Breast epithelium (tissue), 4 donors: ENCODE data around the gene FAM241A. TPM values are rescaled to one million over a fixed set of nuclear protein-coding genes. Genes with fewer than 3 reads are reported as not detected.
"Not testable (repeated sequence)": the region's sequence is repeated elsewhere in the genome, so short reads cannot be mapped to it uniquely, and the experiment has no call there.

ENCODE experiments used
- DNase-seq, 2 donors: peaks; one replicate each; pipeline ENCODE4 v3.0.0-alpha.2; 2019; ENCODE audit warnings: low spot score in 2 of 2
- H3K27ac ChIP-seq, 2 donors: fragments of 200-600 bp; sonication (generic) in 1 of 2; one replicate each; pipeline ENCODE4 v1.5.1; 2016 to 2019; ENCODE audit warnings: mild to moderate bottlenecking in 1 of 2
- H3K27me3 ChIP-seq, 2 donors: fragments of 200-600 bp; sonication (generic) in 1 of 2; one replicate each; pipeline versions ENCODE4 v1.5.1 to v1.6.0; 2017 to 2019; ENCODE audit warnings: control low read depth in 1 of 2, mild to moderate bottlenecking in 1 of 2
- H3K36me3 ChIP-seq: fragments of 200-600 bp; one replicate; pipeline ENCODE4 v1.5.1; 2019
- H3K4me1 ChIP-seq, 2 donors: fragments of 200-600 bp; sonication (generic); one replicate each; pipeline ENCODE4 v1.5.1; 2016 to 2019; ENCODE audit warnings: control low read depth in 1 of 2
- H3K4me3 ChIP-seq, 3 donors: fragments of 200-600 bp; sonication (generic); 1 replicate in 2 of 3; 2 replicates in 1 of 3; pipeline ENCODE4 v1.5.1; 2016 to 2019; ENCODE audit warnings: mild to moderate bottlenecking in 3 of 3, moderate library complexity in 2 of 3
- H3K9me3 ChIP-seq, 2 donors: fragments of 200-600 bp; sonication (generic) in 1 of 2; one replicate each; pipeline ENCODE4 v1.5.1; 2016 to 2019; ENCODE audit warnings: control low read depth in 1 of 2
- CTCF ChIP-seq, 3 donors: fragments of 450-650 bp; IDR thresholded peaks; one replicate each; pipeline ENCODE4 v1.5.1; 2016 to 2017; ENCODE audit warnings: antibody characterized with exemption in 3 of 3, mild to moderate bottlenecking in 3 of 3, moderate library complexity in 3 of 3
- POLR2A ChIP-seq: fragments of 450-650 bp; IDR thresholded peaks from one replicate; pipeline ENCODE4 v1.6.1; 2016; ENCODE audit warnings: antibody characterized with exemption, mild to moderate bottlenecking, moderate library complexity
- POLR2AphosphoS5 ChIP-seq, 3 donors: sonication (generic); formaldehyde crosslinking; IDR thresholded peaks; one replicate each; pipeline ENCODE4 v1.6.1; 2017; ENCODE audit warnings: antibody characterized with exemption in 3 of 3
- intact Hi-C: fragments of 100-400 bp; cut with DNase I; formaldehyde crosslinking; loops from one replicate; pipeline ENCODE4 v1.15.1; 2023; ENCODE audit warnings: low total_unique reads
- total RNA-seq, 3 donors: library from RNA; depleted of rRNA; stranded (reverse); fragments of >200 nt; gene quantifications; one replicate each; pipeline ENCODE4 v1.1.0, GENCODE V29; 2016

FAM241A gene
- total RNA-seq, 3 donors from 2014 or later, result 4.3 to 11.5 (median 7.5) TPM

- intact Hi-C loops, result no loop called here
- Histone ChIP-seq H3K36me3 (no peaks in the 10 kb centered on the region), H3K27ac (no peak overlapping the region), H3K27me3 (no peaks in the 10 kb centered on the region), H3K4me1 (no peaks in the 10 kb centered on the region), H3K4me3 (no peak overlapping the region), H3K9me3 (no peaks in the 10 kb centered on the region)
- TF ChIP-seq POLR2A (no peak), CTCF (IDR thresholded peaks at IDR 0.05) (no peak), POLR2AphosphoS5 (IDR thresholded peaks at IDR 0.05) (no peak)
- no peak for DNase-seq
Observed at GRCh38 chr4:112201915-112202505, 56.8 kb downstream of the FAM241A start.

- intact Hi-C loops, result no loop called here
- no peaks in the 10 kb centered on the region for H3K4me1 ChIP-seq
- no peaks in the 10 kb centered on the region for H3K36me3 ChIP-seq
- no peak for DNase-seq
- H3K27ac ChIP-seq, result no peak overlapping the region
- H3K27me3 ChIP-seq, result no peaks in the 10 kb centered on the region
- no peak for TF ChIP-seq POLR2AphosphoS5 (IDR thresholded peaks at IDR 0.05)
- TF ChIP-seq POLR2A, result no peak
- no peak for TF ChIP-seq CTCF (IDR thresholded peaks at IDR 0.05)
- H3K4me3 ChIP-seq, result no peak overlapping the region
- H3K9me3 ChIP-seq, result no peaks in the 10 kb centered on the region
Observed at GRCh38 chr4:112203593-112203992, 58.3 kb downstream of the FAM241A start.

- no peaks in the 10 kb centered on the region for H3K4me1 ChIP-seq
- no peak overlapping the region for H3K27ac ChIP-seq
- intact Hi-C loops, result no loop called here
- no peaks in the 10 kb centered on the region for H3K27me3 ChIP-seq
- H3K36me3 ChIP-seq, result no peaks in the 10 kb centered on the region
- no peaks in the 10 kb centered on the region for H3K9me3 ChIP-seq
- no peak for DNase-seq
- TF ChIP-seq CTCF (IDR thresholded peaks at IDR 0.05), result no peak
- no peak overlapping the region for H3K4me3 ChIP-seq
Observed at GRCh38 chr4:112206431-112206830, 61.2 kb downstream of the FAM241A start.

GRCh38 chr4:112208137-112209095 is 63.2 kb downstream of the FAM241A start:
- H3K4me1 ChIP-seq, H3K27me3 ChIP-seq, H3K4me3 ChIP-seq, intact Hi-C loops, H3K9me3 ChIP-seq, H3K36me3 ChIP-seq, DNase-seq, H3K27ac ChIP-seq: not testable (repeated sequence)

- Histone ChIP-seq H3K27ac (no peak overlapping the region), H3K9me3 (no peaks in the 10 kb centered on the region), H3K27me3 (no peaks in the 10 kb centered on the region), H3K4me3 (no peak overlapping the region), H3K36me3 (no peaks in the 10 kb centered on the region), H3K4me1 (no peaks in the 10 kb centered on the region)
- intact Hi-C loops, result no loop called here
- no peak for DNase-seq
- no peak for TF ChIP-seq POLR2A
- no peak for TF ChIP-seq CTCF (IDR thresholded peaks at IDR 0.05)
- no peak for TF ChIP-seq POLR2AphosphoS5 (IDR thresholded peaks at IDR 0.05)
Observed at GRCh38 chr4:112210777-112211176, 65.5 kb downstream of the FAM241A start.
